Right cardiac atrium (tissue), 5 donors: Measurements from ENCODE around the gene PSMD12. TPM values are rescaled to one million over a fixed set of nuclear protein-coding genes. Genes with fewer than 3 reads are reported as not detected.

Experiments
- polyA plus RNA-seq: library from polyadenylated mRNA; stranded (reverse); fragments of 200-250 nt; gene quantifications from one replicate; pipeline ENCODE4 v1.2.3, GENCODE V29; 2013
- total RNA-seq, 4 donors: library from RNA; stranded (reverse); fragmentation: NEBNext Ultra II Directional; extraction: Animal tissue kit (Norgen Biotek cat#: 25700); gene quantifications; one replicate each; pipeline ENCODE4 v1.2.1, GENCODE V29; 2021
- donor health status: healthy with polysubstance abuse.
- donor health status: DM: no; HTN: yes; CAD: no.
- donor health status: DM: no; HTN: no; CAD: no.
- donor health status: DM: no; HTN: yes; CAD: no; lungs with severe emphysema.
- donor health status: DM: yes; HTN: yes; CAD: no.

The PSMD12 gene
- total and polyA plus RNA-seq, 5 donors = 26.7 to 59.5 (median 49.6) TPM

Other genes with a start within 250 kb of the PSMD12 start
- 10 to 100 TPM; 32.2 to 43.9 (median 37.9) TPM for gene HELZ, start 121.4 kb downstream of the PSMD12 start, total RNA-seq
- 5.6 TPM for gene HELZ, start 121.4 kb downstream of the PSMD12 start, polyA plus RNA-seq
- 10 to 100 TPM; 17.0 to 29.7 (median 24.9) TPM for gene PITPNC1, start 10.7 kb upstream of the PSMD12 start, total RNA-seq
- 8.6 TPM for gene PITPNC1, start 10.7 kb upstream of the PSMD12 start, polyA plus RNA-seq